ENCODE measurements around the gene PTPN20.

DNA sequence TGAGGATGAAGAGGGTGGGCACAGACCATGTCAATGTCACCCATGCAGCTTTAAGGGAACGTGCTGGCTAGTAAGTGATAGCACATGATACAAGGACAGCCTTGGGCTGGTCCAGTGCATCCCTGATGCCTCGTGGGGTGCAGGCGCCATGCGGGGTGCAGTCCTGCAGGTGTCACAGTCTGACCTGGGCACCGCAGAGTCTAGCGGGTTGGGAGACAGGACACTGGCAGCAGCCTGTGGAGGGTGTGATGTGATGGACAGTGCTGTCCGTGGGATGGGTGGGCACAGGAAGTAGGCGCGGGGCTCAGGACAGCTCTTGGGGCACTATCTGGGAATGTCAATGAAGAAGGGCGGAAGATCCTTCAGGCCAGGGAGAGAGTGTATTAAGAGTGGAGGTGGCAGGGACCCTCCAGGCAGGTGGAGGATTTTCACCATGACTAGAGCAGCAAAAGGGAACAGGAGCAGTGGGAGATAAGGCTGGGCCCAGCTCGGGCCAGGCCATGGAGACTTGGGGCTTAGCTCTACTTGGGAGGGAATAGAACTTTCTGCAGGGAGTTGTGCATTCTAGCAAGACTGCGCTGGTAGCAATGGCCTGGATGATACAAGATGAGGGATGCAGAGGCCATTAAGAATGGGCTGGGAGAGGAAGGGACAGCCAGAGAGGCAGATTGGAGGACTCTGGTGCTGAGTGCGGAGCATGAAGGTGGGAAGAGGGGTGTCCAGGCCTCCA, 122.5 kb downstream of the PTPN20 start:
- TF ChIP-seq, protein P1, sequence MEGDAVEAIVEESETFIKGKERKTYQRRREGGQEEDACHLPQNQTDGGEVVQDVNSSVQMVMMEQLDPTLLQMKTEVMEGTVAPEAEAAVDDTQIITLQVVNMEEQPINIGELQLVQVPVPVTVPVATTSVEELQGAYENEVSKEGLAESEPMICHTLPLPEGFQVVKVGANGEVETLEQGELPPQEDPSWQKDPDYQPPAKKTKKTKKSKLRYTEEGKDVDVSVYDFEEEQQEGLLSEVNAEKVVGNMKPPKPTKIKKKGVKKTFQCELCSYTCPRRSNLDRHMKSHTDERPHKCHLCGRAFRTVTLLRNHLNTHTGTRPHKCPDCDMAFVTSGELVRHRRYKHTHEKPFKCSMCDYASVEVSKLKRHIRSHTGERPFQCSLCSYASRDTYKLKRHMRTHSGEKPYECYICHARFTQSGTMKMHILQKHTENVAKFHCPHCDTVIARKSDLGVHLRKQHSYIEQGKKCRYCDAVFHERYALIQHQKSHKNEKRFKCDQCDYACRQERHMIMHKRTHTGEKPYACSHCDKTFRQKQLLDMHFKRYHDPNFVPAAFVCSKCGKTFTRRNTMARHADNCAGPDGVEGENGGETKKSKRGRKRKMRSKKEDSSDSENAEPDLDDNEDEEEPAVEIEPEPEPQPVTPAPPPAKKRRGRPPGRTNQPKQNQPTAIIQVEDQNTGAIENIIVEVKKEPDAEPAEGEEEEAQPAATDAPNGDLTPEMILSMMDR (IDR thresholded peaks at IDR 0.05; ENCODE audit: borderline replicate concordance, extremely low read depth, low read length, poor library complexity, severe bottlenecking): no peak
- no peak for TF ChIP-seq EZH2 (IDR thresholded peaks at IDR 0.05; ENCODE audit: borderline replicate concordance, low read depth, low read length, severe bottlenecking)
